Measurements from ENCODE around the gene TXN2.
"Not testable (repeated sequence)": the region's sequence is repeated elsewhere in the genome, so short reads cannot be mapped to it uniquely, and the experiment has no call there.

TXN2 gene

DNA sequence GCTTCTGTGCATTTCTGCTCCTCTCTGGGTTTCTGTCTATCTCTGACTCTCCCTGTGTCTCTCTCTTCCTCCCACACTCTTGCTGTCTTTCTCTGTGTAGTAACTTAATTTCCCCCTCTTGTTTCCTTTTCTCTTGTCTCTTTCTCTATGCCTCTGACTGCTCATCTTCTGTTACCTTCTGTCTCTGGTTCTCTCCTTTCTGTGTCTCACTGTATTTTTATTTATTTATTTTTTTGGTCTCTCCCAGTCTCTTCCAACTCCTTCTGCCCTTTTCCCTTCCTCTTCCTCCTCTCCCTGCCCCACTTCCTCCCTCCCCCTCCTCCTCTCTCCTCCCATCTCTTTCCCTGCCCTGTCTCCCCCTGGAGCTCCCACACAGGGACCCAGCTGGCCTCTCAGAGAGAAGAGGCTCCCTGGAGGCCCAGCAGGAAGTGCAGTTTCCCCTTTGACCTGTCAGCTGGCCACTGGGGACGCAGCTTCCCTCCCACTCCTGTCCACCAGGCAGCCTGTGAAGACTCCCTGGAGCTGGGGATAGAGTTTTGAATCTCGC is 55.4 kb downstream of the TXN2 start:
- peak; percentile 23 for DNase-seq

DNA sequence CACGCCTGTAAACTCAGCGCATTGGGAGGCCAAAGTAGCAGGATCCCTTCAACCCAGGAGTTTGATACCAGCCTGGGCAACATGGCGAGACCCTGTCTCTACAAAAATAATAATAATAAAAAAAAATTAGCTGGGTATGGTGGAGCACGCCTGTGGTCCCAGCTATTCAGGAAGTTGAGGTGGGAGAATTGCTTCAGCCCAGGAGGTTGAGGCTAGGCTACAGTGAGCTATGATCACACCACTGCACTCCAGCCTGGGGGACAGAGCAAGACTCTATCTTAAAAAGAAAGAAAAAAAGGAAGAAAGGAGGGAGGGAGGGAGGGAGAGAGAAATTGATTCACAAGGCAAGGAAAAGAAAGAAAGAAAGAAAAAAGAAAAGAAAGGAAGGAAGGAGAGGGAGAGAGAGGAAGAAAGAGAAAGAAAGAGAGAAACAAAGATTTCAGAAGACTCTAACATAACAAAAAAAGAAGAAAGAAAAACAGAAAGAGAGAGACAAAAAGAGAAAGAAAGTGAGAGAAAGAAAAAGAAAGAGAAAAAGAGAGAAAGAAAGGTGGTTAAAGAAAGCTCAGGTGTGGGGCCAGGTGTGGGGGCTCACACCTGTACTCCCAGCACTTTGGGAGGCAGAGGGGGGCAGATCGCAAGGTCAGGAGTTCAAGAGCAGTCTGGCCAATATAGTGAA is 56.4 kb downstream of the TXN2 start:
- DNase-seq = no peak

DNA sequence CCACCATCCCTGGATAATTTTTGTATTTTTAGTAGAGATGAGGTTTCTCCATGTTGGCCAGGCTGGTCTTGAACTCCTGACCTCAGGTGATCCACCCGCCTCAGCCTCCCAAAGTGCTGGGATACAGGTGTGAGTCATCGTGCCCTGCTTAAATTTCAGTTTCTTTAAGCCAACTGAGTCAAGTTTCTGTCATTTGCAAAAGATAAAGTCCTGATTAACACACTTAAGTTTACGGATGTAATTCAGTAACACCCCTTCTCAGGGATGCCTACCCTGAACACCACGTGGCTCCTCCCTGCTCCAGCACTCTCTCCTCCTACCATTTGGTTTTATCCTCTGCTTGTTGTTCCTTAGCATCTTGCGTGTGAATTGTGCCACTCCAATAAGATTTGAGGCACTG is 57.0 kb downstream of the TXN2 start:
- DNase-seq = not testable (repeated sequence)

DNA sequence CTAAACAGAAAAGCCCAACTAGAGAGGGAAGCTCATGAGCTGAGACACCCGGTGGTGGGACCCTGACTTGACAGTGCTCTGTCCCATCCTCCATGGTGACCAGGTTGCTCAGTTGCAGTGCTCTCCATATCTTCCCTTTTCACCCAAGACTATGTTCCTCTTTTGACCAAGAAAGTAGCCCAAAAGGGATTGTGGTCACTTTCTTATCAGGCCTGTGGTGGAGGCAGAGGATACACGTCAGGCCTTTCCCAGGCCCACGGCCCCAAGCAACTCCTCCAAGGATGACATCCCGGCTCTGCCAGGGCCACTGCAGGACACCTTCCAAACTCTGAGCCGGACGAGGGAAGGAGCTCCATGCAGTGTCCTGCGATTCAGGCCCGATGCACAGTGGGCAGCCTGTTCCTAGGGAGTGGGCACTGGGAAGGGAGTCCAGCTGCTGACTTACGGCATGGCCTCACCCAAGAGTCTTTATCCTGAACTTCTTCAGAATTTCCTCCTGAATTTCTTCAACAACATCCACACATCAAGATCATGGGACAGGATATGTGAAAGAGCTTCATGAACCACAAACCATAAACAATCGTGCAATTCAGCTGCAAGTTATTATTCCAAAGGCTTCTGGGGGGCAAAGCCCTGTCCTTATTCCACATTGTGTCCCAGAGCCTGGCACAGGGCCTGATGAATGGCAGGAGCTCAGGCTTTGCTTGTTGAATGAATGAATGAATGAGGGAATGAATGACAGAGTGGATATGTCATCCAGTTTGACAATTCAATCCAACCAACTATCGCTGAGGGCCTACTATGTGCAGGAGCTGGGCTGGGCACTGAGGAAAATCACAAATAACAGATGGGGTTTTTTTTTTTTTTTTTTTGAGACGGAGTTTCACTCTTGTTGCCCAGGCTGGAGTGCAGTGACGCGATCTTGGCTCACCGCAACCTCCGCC is 57.7 kb downstream of the TXN2 start:
- DNase-seq = peak; percentile 71

DNA sequence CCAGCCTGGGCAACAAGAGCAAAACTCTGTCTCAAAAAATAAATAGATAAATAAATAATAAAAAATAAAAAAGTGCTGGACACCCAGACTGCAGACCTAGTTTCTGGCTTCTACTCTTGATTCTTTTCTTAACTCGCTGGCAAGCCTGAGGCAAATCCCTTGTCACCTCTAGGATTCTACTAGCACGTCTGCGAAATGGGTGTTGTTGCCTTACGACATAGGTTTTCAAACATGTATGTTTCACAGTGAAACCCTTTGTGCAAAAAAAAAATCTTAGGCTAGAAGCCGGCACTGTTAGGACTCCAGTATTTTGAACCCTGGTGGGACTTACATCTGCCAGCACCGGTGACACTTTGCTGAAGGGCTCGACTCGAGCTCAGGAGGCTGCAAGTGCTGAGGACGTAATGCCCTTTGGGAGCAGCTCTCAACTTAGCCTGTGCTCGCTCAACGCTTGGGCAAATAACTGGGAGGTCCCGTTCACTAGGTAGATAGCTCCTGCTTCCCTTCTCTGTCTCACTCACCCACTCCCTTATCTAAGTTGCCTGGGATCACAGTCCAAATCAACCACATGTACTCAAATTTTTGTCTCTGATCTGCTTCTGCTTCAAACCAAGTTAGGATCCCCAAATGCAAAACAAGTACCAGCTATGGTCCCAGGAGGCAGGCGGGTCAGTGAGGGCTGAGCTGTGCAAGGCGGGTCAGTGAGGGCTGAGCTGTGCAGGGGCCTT is 59.0 kb downstream of the TXN2 start:
- no peak for DNase-seq

DNA sequence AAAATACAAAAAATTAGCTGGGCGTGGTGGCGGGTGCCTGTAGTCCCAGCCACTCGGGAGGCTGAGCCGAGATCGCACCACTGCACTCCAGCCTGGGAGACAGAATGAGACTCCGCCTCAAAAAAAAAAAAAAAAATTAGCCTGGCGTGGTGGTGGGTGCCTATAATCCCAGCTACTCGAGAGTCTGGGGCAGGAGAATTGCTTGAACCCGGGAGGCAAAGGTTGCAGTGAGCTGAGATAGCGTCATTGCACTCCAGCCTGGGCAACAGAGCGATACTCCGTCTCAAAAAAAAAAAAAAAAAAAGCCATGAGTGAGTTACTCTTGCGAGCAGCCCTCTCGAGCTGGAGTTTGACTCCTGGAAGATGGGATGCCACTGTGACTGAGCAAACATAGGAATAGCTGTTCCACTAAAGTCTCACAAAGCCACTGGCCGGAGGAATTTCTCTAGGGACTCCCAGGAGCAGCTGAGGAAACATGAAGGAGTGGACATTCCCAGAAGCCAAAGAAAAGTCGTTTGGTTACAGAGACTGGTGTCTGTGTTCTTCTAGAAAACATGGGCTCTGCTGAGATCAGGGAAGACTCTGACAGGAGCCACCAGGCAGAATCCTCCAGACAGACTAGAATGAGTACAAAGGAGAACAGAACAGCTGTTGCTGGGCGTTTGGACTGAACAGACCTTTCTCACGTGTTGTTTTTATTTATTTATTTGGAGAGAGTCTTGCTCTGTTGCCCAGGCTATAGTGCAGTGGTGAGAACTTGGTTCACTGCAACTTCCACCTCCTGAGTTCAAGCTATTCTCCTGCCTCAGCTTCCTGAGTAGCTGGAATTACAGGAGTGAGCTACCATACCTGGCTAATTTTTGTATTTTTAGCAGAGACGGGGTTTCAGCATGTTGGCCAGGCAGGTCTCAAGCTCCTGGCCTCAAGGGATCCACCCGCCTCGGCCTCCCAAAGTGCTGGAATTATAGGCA is 61.2 kb downstream of the TXN2 start:
- DNase-seq = no peak

DNA sequence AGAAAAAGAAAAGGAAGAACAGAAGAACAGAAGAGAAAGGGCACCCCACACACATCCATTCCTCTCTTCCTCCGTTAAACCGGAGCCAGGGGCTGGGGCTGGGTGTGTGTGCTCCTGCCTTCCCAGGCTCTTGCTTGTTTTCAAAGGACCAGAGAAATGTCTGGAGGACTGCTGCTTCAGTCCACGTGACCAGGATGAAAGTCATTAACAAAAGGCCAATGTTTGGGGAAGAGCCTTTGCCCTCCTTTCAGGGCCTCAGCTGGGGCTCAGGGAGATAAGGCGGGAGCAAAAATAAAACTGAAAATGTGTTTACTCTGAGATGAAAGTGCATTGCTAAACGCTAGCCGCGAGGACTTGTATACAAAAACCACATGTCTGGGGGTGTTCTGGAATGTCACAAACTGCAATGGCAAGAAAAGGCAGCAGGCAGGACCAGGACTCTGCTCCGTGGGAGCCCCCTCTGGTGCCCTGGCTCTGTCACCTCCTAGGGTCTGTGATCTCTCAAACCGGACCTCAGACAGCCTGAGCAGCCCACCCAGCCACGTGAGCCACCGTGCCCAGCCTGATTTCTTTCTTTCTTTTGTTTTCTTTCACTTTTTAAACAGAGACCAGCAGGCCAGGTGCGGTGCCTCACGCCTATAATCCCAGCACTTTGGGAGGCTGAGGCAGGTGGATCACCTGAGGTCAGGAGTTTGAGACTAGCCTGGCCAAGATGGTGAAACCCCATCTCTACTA is 62.1 kb downstream of the TXN2 start:
- peak; percentile 81 for DNase-seq

DNA sequence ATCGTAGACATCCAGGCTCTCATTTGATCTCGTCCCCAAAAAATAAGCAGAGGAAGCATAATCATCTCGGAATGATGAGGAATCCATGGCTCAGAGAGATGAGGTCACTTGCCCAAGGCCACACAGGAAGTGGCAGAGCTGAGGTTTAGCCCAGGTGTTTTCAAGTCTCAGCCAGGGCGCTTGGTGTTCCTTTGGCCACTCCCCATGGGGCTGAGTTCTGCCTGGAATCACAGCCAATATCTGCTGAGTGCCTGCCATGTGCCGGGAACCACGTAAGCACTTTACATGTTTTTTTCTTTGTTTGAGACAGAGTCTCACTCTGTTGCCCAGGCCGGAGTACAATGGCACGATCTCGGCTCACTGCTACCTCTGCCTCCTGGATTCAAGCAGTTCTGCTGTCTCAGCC is 64.2 kb downstream of the TXN2 start:
- DNase-seq = no peak
